HEK293T (cell line): ENCODE data around the gene ANKRD11.

Experiments used
- ARNT ChIP-seq: fragments of 450-650 bp; IDR thresholded peaks from 2 replicates; pipeline ENCODE4 v1.6.1; 2017; ENCODE audit warnings: mild to moderate bottlenecking
- BHLHE40 ChIP-seq: fragments of 450-650 bp; IDR thresholded peaks from 2 replicates; pipeline ENCODE4 v1.6.1; 2016; ENCODE audit warnings: mild to moderate bottlenecking, moderate library complexity, borderline replicate concordance
- ELF4 ChIP-seq: fragments of 450-650 bp; IDR thresholded peaks from 2 replicates; pipeline ENCODE4 v1.6.1; 2017; ENCODE audit warnings: antibody characterized with exemption
- FOXA1 ChIP-seq: fragments of 450-650 bp; IDR thresholded peaks from 2 replicates; pipeline ENCODE4 v1.6.1; 2016; ENCODE audit warnings: mild to moderate bottlenecking
- FOXM1 ChIP-seq: fragments of 450-650 bp; IDR thresholded peaks from 2 replicates; pipeline ENCODE4 v1.6.1; 2017; ENCODE audit warnings: mild to moderate bottlenecking, borderline replicate concordance
- HDGF ChIP-seq: fragments of 450-650 bp; IDR thresholded peaks from 2 replicates; pipeline ENCODE4 v1.6.1; 2017; ENCODE audit warnings: antibody characterized with exemption, borderline replicate concordance
- LEF1 ChIP-seq: fragments of 450-650 bp; IDR thresholded peaks from 2 replicates; pipeline ENCODE4 v1.6.1; 2017; ENCODE audit warnings: mild to moderate bottlenecking, borderline replicate concordance
- NFRKB ChIP-seq: fragments of 450-650 bp; IDR thresholded peaks from 2 replicates; pipeline ENCODE4 v1.6.1; 2016; ENCODE audit warnings: mild to moderate bottlenecking, moderate library complexity
- PKNOX1 ChIP-seq: fragments of 450-650 bp; IDR thresholded peaks from 2 replicates; pipeline ENCODE4 v1.6.1; 2016
- SP1 ChIP-seq: fragments of 450-650 bp; IDR thresholded peaks from 2 replicates; pipeline ENCODE4 v1.6.1; 2017
- SUZ12 ChIP-seq: fragments of 450-650 bp; IDR thresholded peaks from 2 replicates; pipeline ENCODE4 v1.6.1; 2016; ENCODE audit warnings: mild to moderate bottlenecking
- TARDBP ChIP-seq: fragments of 450-650 bp; IDR thresholded peaks from 2 replicates; pipeline ENCODE4 v1.6.1; 2016

DNA sequence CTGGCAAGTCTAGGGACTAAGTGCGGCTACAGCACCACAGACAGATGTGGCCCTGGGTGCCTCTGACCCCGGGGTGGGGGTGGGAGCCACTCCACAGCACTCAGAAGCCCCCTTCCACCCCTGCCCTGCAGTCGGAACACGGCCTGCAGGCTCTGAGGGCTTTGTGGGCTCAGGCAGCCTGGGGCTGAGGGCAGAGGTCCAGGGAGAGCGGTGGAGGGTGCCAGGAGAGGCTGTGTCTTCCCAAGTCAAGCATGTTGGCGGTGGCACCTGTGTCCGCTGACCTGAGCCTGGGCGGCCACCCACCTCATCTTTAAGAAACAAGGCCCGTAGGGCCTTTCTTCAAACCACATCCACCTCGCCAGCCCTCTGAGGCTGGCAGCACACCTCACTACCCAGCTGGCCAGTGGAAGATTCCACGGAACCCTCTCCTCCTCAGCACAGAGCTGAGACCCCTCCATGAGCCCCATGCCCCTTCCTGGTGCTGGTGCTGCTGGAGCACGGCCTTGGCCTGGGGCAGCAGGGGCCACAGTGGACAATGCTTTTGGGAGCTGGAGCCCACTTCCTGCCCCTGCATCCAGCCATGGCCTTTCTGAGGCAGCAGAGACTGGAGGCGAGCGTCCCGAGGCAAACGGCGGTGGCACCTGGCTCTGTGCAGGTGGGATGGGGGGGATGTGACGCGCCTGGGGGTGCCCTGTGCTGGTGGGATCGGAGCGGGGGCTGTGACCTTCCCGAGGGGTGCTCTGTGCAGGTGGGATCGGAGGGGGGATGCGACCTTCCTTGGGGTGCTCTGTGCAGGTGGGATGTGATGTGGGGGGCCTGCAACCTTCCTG, 195.1 kb downstream of the ANKRD11 start:
- TF ChIP-seq BHLHE40 (no peak), TARDBP (no peak), SP1 (no peak), FOXM1 (no peak), SUZ12 (no peak), PKNOX1 (no peak), ELF4 (no peak), FOXA1 (no peak), NFRKB (no peak), ARNT (no peak), LEF1 (no peak), HDGF (no peak)
